Amygdala (tissue), 56 donors: Measurements from ENCODE around the gene RAB1B.
"Not testable (repeated sequence)": the region's sequence is repeated elsewhere in the genome, so short reads cannot be mapped to it uniquely, and the experiment has no call there.

Experiments used
- DNase-seq, 56 donors: peaks; one replicate each; lab custom pipeline; 2025; lab: John Stamatoyannopoulos, UW

Gene RAB1B

DNA sequence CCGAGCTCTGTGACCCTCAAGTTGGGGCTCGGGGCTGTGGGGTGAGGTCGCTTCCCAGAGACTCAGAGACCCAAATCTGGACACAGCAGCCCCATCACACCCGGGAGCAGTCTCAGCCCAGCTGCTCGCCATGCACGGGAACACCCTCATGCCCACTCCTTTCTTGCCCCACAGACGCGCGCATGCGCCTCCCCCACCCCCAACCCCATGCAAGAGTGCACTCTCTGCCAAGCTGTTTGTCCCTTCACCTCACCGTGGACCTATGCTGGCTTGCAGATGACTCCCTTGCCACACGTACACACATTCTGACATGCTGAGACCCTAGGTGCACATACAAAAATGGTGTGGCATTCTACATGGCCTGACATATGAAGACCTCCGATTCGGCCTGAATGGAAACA, 48.9 kb downstream of the RAB1B start:
- DNase-seq, result peak in 5 of 56 donors; percentile 7 to 22 (median 17)

DNA sequence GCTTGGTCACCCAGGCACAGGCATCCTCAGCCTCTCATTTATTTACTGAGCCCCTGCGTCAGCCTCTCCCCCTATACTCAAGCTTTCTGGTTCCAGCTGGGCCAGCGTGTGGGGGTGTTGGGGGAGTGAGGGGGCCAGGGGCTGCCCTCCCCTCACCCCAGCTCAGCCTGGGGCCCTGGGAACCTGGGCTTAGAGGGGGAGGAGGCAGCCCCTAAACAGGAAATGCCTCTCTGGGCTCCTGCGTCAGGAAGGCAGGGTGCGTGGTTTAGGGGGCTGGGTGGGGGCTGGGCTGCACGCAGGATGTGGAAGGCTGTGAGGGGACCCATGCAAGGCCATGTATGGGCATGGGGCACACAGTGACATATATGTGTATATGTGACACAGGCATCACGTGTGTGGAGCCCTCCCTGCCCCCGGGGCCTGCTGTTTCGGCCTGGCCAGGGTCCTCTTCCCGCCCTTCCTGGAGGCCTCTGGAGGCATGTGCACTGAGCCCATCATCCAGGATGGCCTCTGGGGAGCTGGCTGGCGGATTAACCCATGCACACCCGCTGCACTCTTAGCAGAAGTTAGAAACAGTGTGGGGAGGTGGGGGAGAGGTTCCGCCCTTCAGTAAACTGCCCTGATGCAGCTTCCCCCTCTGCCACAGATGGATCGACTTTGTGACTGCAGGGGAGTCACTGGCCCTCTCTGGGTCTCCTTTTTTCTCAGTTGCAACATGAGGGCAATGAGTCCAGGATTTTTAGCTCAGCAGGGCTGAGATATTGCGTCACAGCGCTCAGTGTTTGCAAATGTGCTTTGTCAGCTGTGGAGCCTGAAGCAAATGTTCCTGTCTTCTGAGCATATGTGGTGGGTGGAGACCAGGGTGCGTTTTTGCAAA, 49.5 kb downstream of the RAB1B start:
- DNase-seq, result peak in 5 of 56 donors; percentile 7 to 35 (median 14)

DNA sequence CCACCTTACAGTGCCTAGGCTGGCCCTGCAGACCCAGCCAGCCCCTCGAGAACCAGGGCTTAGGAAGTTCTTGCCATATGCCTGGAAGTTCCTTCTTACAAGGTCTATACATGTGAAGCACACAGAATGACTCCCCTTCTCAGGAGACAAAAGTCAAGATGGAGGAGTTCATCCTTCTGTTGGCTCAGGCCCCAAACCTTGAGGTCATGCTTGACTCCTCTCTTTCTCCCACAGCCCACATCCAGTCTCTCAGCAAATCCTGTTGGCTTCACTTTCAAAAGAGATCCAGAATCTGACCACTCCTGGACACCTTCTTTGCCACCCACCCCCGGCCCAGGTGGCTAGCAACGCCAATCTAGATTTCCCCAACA, 50.1 kb downstream of the RAB1B start:
- DNase-seq, result no peak

DNA sequence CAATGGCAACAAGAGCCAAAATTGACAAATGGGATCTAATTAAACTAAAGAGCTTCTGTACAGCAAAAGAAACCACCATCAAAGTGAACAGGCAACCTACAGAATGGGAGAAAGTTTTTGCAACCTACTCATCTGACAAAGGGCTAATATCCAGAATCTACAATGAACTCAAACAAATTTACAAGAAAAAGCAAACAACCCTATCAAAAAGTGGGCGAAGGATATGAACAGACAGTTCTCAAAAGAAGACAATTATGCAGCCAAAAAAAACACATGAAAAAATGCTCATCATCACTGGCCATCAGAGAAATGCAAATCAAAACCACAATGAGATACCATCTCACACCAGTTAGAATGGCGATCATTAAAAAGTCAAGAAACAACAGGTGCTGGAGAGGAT, 51.9 kb downstream of the RAB1B start:
- not testable (repeated sequence) for DNase-seq

DNA sequence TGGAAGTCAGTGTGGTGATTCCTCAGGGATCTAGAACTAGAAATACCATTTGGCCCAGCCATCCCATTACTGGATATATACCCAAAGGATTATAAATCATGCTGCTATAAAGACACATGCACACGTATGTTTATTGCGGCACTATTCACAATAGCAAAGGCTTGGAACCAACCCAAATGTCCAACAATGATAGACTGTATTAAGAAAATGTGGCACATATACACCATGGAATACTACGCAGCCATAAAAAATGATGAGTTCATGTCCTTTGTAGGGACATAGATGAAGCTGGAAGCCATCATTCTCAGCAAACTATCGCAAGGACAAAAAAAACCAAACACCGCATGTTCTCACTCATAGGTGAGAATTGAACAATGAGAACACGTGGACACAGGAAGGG, 52.3 kb downstream of the RAB1B start:
- not testable (repeated sequence) for DNase-seq

DNA sequence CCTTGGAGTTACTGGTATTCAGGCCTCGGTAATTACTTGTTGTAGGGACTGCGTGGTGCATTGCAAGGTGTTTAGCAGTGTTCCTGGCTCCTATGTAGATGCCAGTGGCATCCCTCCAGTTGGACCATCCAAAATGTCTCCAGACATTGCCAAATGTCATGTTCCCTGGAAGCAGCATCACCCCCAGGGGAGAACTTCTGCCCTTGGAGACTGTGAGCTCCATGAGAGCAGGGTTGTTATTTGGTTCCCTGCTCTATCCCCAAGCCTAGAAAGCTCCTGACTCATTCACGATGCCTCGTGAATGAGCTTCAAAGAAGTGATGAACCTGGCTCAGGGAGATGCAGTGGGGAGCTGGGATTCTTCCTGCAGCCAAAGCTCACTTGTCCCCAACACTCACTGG, 53.2 kb downstream of the RAB1B start:
- no peak for DNase-seq

DNA sequence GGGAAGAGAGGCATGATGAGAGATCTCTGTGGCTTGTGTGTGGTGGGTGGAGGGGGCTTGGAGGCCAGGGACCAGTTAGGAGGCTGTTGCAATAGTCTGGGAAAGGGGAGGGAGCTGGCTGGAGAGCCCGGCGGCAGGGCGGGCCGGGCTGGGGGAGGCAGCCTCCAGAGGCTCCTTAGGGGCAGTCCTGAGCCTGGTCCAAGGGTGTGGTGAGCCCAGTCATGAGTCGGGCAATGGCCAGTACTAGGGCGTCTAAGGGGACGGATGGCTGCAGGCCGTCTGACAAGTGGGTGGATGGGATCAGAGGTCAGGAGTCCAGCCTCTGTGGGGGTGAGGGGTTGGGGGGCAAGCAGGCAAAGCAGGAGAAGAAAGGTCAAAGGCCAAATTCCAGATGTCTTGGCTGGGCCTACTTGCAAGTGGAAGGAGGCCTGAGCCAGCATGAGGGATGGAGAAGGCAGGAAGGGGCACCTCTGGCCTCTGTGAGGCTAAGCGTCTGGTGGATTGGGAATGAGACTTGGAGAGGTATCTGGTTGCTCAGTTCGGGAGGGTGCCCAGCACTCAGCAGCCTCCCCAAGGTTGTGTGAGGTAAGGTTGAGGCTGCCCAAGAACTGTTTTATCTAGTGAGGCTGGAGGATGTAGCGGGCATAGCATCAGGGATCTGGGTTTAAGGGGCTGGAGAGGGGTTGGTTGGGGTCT, 54.4 kb downstream of the RAB1B start:
- DNase-seq, result no peak

DNA sequence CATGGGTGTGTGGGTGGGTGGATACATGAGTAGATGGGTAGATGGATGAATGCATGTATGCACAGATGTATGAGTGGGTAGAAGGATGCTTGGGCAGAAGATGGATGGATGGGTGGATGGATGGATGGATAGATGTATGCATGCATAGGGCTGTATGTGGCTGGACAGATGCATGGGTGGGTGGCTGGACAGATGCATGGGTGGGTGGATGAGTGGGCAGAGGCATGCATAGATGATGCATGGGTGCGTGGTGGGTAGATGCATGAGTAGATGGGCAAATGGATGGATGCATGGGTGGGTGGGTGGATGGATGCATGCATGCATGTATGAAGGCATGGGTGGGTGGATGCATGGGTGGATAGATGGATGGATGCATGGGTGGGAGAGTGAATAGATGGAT, 55.2 kb downstream of the RAB1B start:
- no peak for DNase-seq

DNA sequence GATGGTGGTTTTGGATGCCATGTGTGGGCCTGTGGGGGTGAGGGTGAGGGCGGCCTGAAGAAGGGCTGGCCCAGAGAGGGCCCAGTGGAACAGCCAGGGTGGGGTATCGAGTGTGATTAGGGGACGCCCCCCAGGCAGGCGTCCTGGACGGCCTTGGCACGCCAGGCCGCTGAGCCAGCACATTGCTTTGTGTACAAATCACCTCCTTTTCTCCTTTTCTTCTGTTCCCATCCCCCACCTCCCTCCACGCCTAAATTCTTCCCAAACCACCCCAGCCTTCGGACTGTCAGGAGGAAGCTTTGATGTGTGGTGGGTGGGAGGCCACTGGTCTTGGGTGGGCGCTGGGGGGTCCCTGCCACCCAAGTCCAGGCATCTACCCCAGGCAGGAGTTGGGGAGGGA, 56.2 kb downstream of the RAB1B start:
- no peak for DNase-seq

DNA sequence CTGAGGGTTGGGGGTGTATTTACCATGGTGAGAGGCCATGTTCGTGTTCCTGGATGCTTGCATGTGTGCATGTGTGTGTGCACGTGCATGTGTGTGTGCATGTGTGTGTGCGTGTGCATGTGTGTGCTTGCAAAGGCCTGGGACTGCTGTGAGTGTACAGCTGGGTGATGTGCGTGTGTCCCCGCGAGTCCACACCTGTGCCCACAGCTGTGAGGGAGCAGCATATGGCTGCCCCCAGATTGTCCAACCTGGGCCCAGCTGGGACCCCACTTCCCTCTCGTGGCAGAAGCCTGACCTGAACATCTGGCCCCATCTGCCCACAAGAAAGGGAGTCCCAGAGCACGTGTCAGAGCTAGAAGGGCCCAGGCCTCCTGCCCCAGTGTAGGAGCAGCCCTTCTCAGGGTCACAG, 56.8 kb downstream of the RAB1B start:
- DNase-seq, result no peak

DNA sequence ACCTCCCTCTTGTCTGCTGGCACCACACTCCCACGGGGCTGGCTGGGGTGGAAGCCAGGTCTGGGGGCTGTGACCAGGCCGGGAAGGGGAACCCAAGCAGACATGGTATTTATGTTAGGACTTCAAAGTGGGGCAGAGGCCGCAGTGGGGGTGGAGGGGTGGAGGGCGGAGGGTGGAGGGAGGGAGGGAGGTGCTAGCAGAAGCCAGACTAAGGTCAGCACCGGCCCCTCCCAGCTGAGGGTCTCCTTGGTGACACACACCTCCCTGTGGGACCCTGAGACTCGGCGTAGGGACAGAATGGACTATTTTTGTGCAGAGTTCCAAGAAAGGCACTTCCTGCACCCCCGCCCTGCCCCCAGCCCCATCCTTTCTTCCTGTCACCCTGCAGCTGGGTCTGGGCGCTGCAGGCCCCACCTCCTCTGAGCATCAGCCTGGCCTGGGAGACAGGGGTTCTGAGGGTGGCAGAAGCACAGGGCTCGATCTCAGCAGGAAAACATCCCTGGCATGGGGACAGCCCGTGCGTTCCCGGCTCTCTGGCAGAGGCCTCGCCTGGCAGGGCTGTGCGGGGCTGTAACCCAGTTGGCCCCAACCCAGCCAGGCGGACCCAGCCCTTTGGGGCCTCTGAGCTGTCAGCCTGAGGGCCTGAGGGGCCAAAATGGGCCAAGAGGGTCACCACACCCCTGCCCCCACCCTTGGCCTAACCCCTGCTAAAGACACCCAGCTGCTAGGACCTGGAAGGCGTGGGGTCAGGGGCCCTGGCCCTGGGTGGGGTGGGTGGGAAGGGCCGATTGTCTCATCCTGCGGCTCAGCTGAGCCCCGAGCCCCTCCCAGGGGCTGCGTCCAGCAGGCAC, 58.0 kb downstream of the RAB1B start:
- peak in 4 of 56 donors; percentile 10 to 31 (median 19) for DNase-seq
